IPS-18c (cell line): Measurements from ENCODE around the gene DYNC2I2.
"Not testable (repeated sequence)": the region's sequence is repeated elsewhere in the genome, so short reads cannot be mapped to it uniquely, and the experiment has no call there.

ENCODE experiments used
- H3K4me3 ChIP-seq: 2 replicates; pipeline ENCODE4 v1.7.0; 2013; ENCODE audit warnings: low read depth, mild to moderate bottlenecking, low read length, moderate library complexity; ENCODE audit not compliant: insufficient read depth
- H3K9me3 ChIP-seq: one replicate; pipeline ENCODE4 v1.6.1; 2013; ENCODE audit warnings: mild to moderate bottlenecking, low read length, moderate library complexity; ENCODE audit not compliant: control insufficient read depth, insufficient read depth

DYNC2I2 gene

GRCh38 chr9:128656416-128657343 is at the start of gene DYNC2I2:
Gene DYNC2I2, minus strand, starts transcription at chr9:128656847. Its CDS starts 121 bp downstream, at chr9:128656726.
- Histone ChIP-seq H3K9me3 (no peaks in the 10 kb centered on the region), H3K4me3 (peak within 1 kb of the TSS; percentile 84)

DNA sequence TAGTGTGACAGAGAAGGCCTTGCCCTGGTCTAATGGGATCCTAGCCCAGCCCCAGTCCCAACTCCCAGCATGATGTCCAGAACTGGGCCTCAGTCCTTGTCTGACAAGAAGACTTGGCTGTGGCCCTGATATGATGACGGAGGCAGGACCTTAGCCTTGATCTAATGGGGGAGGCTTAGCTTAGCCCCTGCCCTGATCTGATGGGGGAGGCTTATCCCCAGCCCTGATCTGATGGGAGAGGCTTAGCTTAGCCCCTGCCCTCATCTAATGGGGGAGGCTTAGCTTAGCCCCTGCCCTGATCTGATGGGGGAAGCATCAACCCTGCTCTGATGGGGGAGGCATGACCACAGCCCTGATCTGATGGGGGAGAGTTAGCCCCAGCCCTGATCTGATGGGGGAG is 49.4 kb upstream of the DYNC2I2 start:
- H3K4me3 ChIP-seq: no peak overlapping the region
- no peaks in the 10 kb centered on the region for H3K9me3 ChIP-seq

DNA sequence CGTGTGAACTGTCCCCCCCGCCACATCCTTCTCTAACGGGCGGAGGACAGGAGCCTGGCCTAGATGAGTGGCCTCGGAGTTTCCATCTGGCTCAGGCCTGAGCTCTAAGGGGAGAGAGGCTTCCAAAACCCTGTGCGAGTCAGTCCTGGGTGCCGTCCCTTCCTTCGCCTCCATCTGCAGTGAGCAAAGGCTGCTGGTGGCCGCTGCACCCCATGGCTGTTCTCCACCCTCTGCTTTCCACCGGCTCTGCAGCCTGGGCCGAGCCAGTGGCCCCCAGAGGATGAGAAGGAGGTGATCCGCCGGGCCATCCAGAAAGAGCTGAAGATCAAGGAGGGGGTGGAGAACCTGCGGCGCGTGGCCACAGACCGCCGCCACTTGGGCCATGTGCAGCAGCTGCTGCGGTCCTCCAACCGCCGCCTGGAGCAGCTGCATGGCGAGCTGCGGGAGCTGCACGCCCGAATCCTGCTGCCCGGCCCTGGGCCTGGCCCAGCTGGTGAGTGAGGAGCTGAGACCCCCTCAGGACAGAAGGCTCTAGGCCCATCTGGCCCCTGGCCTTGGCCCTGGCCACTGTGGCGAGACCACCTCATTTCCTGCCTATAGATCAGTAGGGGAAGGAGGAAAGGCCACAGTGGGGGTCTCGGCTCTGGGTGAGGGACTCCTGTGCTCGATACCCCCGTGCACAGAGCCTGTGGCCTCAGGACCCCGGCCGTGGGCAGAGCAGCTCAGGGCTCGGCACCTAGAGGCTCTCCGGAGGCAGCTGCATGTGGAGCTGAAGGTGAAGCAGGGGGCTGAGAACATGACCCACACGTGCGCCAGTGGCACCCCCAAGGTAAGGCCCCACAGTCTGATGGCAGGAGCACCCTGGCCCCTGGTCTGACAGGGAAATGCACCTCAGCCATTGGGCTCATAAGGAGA is 48.7 kb upstream of the DYNC2I2 start:
- no peaks in the 10 kb centered on the region for H3K9me3 ChIP-seq
- H3K4me3 ChIP-seq: no peak overlapping the region

DNA sequence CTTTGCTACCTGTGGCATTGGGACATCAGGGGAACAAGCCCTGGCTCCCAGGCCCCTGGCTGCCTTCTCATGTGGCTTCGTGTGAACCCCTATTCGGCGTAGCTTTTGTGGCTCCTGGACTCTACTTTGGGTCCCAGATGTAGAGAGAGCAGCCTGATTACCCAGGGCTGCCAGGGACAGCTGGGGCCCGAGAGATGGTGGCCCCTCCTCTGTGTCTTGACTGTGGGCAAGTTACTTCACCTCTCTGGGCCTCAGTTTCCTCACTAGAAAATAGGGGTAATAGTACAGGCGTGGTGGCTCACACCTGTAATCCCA is 47.7 kb upstream of the DYNC2I2 start:
- Histone ChIP-seq H3K4me3 (no peak overlapping the region), H3K9me3 (no peaks in the 10 kb centered on the region)

DNA sequence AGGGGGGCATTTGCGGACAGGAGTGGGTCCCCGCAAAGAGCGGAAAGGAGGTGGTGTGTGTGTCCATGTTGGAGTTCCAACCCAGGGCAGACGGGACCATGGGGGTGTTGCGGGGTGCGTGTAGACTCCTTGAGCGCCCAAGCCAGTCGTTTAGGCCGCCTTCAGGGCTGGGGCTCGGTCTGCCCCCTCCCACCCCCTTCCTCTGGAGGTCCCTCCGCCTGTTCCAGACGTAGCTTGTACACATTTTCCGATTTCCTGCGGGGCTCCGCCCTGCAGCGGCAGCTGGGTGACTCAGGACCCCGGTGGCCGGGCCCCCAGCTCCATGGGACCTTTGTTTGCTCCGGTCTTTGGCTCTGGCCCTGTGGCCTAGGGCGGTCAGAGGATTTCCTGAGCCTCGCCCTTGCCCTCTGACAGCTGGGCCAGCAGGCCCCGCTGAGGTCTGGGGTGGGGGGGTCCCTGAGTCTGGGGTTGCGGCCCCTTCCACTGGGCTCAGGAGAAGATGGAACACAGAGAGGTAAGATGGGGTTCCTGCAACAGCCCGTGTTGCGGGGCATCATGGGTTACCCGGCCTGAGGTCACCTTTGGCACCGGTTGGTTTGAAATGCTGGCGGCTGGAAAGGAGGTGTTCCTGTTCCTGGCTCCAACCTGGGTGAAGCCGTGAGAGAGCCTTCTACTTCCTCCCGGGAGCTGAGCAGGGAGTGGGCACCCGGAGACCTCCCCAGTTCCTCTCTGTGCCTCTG is 47.1 kb upstream of the DYNC2I2 start:
- Histone ChIP-seq H3K4me3 (peak overlapping the region; percentile 81), H3K9me3 (no peaks in the 10 kb centered on the region)

DNA sequence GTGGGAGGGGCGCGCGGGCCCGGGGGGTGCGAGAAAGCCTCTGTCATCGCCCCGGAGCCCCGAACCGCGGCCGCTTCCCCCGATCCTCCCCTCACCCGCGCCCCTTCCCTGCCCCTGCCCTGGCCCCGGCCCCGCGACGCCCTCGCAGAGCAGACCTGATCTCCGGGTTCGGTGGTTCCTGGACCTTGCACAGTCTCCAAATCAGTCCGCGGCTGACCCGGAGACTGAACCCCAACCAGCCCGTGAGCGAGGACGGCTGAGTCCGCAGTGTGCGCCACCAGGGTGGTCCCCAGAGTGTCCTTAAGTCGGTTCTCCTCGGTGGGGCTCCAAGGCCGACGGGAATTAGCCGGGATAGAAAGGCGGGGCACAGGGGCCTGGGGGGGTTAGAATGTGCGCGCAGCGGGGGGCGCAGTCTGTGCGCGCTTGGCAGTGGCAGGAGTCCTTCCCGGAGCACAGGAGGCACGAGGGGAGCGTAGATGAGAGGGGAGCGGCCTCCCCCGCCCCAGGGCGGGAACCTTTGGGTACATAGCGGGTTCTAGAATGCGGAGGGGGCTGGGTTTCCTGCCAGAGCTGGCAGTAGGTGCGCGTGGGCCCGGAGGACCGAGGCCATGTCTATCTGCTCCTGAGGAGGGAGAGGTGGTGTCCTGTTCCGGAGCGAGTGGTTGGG is 46.4 kb upstream of the DYNC2I2 start:
- H3K9me3 ChIP-seq: no peaks in the 10 kb centered on the region
- peak overlapping the region; percentile 81 for H3K4me3 ChIP-seq

- Histone ChIP-seq H3K9me3 (no peaks in the 10 kb centered on the region), H3K4me3 (peak within 1 kb of the TSS; percentile 81)
Measured at GRCh38 chr9:128702445-128702948, 45.9 kb upstream of the DYNC2I2 start, which contains the start of gene PKN3. Gene PKN3, plus strand, starts transcription at chr9:128702503. Its CDS starts 413 bp downstream, at chr9:128702916.

DNA sequence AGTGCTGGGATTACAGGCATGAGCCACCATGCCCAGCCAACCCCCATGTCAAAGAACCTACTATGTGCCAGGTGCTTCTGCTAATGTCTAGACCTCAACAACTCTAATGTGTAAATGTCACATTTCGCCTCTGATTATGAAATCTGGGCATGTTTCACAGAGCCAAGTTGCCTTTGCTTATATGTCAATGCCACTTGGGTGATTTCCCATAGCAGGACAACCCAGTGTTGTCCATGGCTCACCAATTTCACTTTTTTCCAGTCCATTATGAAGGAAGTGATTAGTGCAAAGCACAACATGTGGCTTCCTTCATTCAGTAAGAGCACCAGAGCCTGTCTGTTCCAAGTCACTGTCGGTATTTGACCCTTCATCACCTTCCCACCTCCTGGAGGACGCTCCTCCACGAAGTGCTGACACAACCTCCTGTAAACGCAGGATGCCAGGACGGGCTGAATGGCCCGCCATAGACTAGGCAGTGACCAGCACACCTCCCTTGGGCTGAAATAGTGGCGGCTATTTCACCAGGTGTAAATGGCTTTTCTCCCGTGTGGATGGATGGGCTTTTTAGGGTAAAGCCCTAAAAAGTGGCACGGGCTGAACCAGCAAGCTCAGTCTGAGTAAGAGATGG is 44.7 kb upstream of the DYNC2I2 start:
- Histone ChIP-seq H3K4me3 (no peak overlapping the region), H3K9me3 (no peaks in the 10 kb centered on the region)

DNA sequence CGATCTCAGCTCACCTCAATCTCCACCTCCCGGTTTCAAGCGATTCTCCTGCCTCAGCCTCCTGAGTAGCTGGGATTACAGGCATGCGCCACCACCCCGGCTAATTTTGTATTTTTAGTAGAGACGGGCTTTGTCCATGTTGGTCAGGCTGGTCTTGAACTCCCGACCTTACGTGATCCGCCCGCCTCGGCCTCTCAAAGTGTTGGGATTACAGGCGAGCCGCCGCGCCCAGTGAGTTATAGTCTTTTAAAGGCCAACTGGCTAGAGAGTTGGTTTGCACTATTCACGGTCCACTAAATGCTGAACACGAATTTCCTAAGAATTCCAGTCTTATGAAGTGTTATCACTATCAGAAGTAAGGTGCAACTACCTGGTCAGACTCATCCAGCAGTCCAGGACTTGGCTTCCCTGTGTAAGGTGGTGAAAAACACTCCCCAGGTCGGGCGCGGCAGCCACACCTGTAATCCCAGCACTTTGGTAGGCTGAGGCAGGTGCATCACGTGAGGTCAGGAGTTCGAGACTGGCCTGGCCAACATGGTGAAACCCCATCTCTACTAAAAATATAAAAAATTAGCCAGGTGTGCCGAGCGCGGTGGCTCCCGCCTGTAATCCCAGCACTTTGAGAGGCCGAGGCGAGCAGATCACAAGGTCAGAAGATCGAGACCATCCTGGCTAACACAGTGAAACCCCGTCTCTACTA is 42.6 kb upstream of the DYNC2I2 start:
- H3K9me3 ChIP-seq, H3K4me3 ChIP-seq: not testable (repeated sequence)

DNA sequence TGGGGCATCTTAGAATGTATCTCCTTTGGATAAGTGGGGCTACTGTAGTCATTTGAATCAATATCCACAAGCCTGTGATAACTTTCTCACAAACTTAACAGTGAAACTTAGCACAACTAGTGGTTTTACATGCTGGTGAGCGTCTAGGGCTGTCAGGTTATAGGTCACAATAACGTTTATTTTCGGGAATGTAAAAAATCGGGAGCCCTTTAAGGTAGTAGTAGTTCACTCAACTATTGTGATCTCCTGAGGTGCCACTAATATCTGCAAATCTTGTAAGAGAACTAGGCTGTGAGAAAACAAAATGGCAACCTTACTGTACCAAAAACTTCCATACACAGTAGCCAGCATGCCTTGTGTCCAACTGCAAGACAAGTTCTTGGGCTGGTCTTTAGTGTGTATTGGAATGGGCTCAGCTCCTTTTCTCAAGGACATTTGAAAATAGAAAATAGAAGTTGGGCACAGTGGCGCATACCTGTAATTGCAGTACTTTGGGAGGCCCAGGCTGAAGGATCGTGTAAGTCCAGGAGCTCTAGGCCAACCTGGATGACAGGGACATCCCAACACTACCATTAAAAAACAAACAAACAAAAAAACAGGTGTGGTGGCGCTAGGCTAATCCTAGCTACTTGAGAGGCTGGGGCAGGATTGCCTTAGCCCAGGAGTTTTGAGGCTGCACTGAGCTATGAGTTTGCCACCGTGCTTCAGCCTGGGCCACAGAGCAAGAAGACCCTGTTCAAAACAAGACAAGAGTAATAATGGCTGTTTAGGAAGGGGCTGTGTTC is 40.5 kb upstream of the DYNC2I2 start:
- Histone ChIP-seq H3K9me3 (no peaks in the 10 kb centered on the region), H3K4me3 (no peak overlapping the region)

GRCh38 chr9:128694344-128694743 is 37.7 kb upstream of the DYNC2I2 start:
- H3K9me3 ChIP-seq: no peaks in the 10 kb centered on the region
- no peak overlapping the region for H3K4me3 ChIP-seq

DNA sequence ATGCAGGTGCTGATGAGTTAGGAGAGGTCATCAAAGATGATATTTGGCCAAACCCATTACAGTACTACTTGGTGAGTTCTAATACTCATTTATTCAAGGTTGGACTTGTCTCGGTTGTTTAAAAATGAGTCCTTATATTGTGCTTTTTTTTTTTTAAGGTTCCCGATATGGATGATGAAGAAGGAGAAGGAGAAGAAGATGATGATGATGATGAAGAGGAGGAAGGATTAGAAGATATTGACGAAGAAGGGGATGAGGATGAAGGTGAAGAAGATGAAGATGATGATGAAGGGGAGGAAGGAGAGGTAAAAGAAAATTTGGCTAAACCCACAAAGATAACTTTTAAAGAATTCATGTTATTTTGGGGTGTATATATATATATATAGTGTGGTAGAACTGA is 37.1 kb upstream of the DYNC2I2 start:
- H3K9me3 ChIP-seq, H3K4me3 ChIP-seq: not testable (repeated sequence)

- peak overlapping the region; percentile 64 for H3K4me3 ChIP-seq
- H3K9me3 ChIP-seq: no peaks in the 10 kb centered on the region
Measured at GRCh38 chr9:128690684-128691034, 34.0 kb upstream of the DYNC2I2 start.

DNA sequence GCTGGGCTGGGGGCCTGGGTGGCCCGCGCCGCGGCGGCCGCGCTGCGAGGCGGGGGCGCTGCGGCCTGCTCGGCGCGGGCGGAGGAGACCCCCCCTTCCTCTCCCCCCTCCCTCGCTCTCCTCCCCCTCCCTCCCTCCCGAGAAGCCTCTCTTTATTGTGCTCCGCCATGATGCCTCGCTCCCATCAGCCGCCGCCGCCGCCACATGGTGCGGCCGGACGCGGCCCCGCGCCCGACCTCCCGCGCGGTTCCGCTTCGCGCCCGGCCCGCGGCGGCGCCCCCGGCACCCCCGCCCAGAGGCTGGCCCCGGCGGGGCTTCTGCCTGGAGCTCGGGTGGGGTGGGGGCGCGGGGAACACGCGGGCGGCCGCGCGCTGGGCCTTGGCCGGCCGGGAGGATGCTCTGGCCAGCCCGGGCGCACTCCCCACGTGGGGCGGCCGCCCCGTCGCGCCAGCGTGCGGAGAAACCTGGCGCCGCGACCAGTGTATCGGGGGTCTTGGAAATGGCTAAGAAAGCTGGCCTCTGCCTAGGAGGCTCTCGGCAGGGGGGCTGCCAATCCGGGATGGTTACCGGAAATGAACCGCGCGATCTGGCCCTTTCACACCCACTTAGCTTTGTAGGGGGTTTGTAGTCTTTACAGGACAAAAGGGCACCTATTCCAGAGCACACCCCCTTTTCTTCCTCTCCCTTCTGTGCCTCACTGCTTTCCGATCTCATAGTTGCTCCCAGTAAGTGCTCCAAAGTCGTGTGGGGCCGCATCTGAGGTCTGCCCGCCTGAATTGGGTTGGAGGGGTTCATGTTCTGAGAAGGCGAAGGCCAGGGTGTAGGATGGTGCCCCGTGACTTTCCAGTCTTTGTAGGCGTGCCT is 33.4 kb upstream of the DYNC2I2 start:
- no peaks in the 10 kb centered on the region for H3K9me3 ChIP-seq

More for the DNA sequence above, 33.4 kb upstream of the DYNC2I2 start:
- peak overlapping the region; percentile 64 for H3K4me3 ChIP-seq
